ENCODE data around the gene TAS2R7.

TAS2R7 gene

GRCh38 chr12:10842862-10843261, 40.4 kb upstream of the TAS2R7 start:
- H2AFZ ChIP-seq (ENCODE audit: low read length) = no peak overlapping the region
- H2BK120ac ChIP-seq (ENCODE audit: low read depth, low read length) = no peak overlapping the region
- H3K4me1 ChIP-seq (ENCODE audit: control insufficient read depth in 2 of 2, insufficient read depth in 1 of 2, low read depth in 1 of 2, low read length in 2 of 2) = no peaks in the 10 kb centered on the region
- H2BK5ac ChIP-seq (ENCODE audit: low read length) = no peak overlapping the region
- H3K4ac ChIP-seq (ENCODE audit: low read length) = no peak overlapping the region
- no peak overlapping the region for H4K8ac ChIP-seq (ENCODE audit: low read depth, low read length)
- H3K27me3 ChIP-seq (ENCODE audit: control insufficient read depth in 3 of 3, insufficient read depth in 3 of 3, low read depth in 1 of 3, low read length in 3 of 3) = no peaks in the 10 kb centered on the region
- H3K9me3 ChIP-seq (replicated peaks in 1 of 2; ENCODE audit: control insufficient read depth in 2 of 2, insufficient read depth in 1 of 2, low read depth in 1 of 2, low read length in 2 of 2) = peaks cover 0 to 2% of the 10 kb centered on the region in 2 donors
- H2AK5ac ChIP-seq (ENCODE audit: low read depth, low read length) = no peak overlapping the region
- H3K79me1 ChIP-seq (ENCODE audit: low read depth, low read length) = no peaks in the 10 kb centered on the region
- H2BK15ac ChIP-seq (ENCODE audit: low read length) = no peak overlapping the region
- H3K4me3 ChIP-seq (ENCODE audit: low read length in 2 of 2) = no peak overlapping the region
- WGBS, 2 donors (ENCODE audit: extremely low coverage in 2 of 2, insufficient read length in 2 of 2, insufficient replicate concordance in 1 of 2) = no CpG with 5 or more reads among the region's 2 CpGs
- H3K14ac ChIP-seq (ENCODE audit: low read length) = no peak overlapping the region
- no peak overlapping the region for H3K27ac ChIP-seq (replicated peaks; ENCODE audit: low read length)
- no peak overlapping the region for H3K9ac ChIP-seq (ENCODE audit: low read depth, low read length, poor library complexity)
- H4K91ac ChIP-seq (ENCODE audit: low read depth, low read length, poor library complexity) = no peak overlapping the region
- H2BK12ac ChIP-seq (ENCODE audit: low read length) = no peak overlapping the region
- no peak for DNase-seq (ENCODE audit: low spot score)
- H3K4me2 ChIP-seq (ENCODE audit: insufficient read depth, low read length, poor library complexity, severe bottlenecking) = no peak overlapping the region
- no peak overlapping the region for H3K23ac ChIP-seq (ENCODE audit: low read depth, low read length, poor library complexity)
- H3K18ac ChIP-seq (ENCODE audit: low read length) = no peak overlapping the region
- H3K36me3 ChIP-seq (replicated peaks in 1 of 2; ENCODE audit: control insufficient read depth in 2 of 2, insufficient read depth in 2 of 2, low read length in 2 of 2) = peaks cover 0 to 22% of the 10 kb centered on the region in 2 donors

GRCh38 chr12:10838461-10838860, 36.0 kb upstream of the TAS2R7 start:
- DNase-seq (ENCODE audit: low spot score) = no peak
- Histone ChIP-seq H3K4ac (ENCODE audit: low read length) (no peak overlapping the region), H2BK15ac (ENCODE audit: low read length) (no peak overlapping the region), H3K18ac (ENCODE audit: low read length) (no peak overlapping the region), H3K4me3 (ENCODE audit: low read length in 2 of 2) (no peak overlapping the region), H3K9me3 (replicated peaks in 1 of 2; ENCODE audit: control insufficient read depth in 2 of 2, insufficient read depth in 1 of 2, low read depth in 1 of 2, low read length in 2 of 2) (peaks cover 0 to 2% of the 10 kb centered on the region in 2 donors), H2BK120ac (ENCODE audit: low read depth, low read length) (no peak overlapping the region), H3K27me3 (ENCODE audit: control insufficient read depth in 3 of 3, insufficient read depth in 3 of 3, low read depth in 1 of 3, low read length in 3 of 3) (no peaks in the 10 kb centered on the region), H4K91ac (ENCODE audit: low read depth, low read length, poor library complexity) (no peak overlapping the region), H3K79me1 (ENCODE audit: low read depth, low read length) (no peaks in the 10 kb centered on the region), H3K14ac (ENCODE audit: low read length) (no peak overlapping the region), H2AK5ac (ENCODE audit: low read depth, low read length) (no peak overlapping the region), H4K8ac (ENCODE audit: low read depth, low read length) (no peak overlapping the region), H3K23ac (ENCODE audit: low read depth, low read length, poor library complexity) (no peak overlapping the region), H3K4me2 (ENCODE audit: insufficient read depth, low read length, poor library complexity, severe bottlenecking) (no peak overlapping the region), H3K9ac (ENCODE audit: low read depth, low read length, poor library complexity) (no peak overlapping the region), H2BK5ac (ENCODE audit: low read length) (no peak overlapping the region), H2BK12ac (ENCODE audit: low read length) (no peak overlapping the region), H3K4me1 (ENCODE audit: control insufficient read depth in 2 of 2, insufficient read depth in 1 of 2, low read depth in 1 of 2, low read length in 2 of 2) (no peaks in the 10 kb centered on the region), H3K36me3 (replicated peaks in 1 of 2; ENCODE audit: control insufficient read depth in 2 of 2, insufficient read depth in 2 of 2, low read length in 2 of 2) (peaks cover 0 to 7% of the 10 kb centered on the region in 2 donors), H2AFZ (ENCODE audit: low read length) (no peak overlapping the region), H3K27ac (replicated peaks; ENCODE audit: low read length) (no peak overlapping the region)
- WGBS, 2 donors (ENCODE audit: extremely low coverage in 2 of 2, insufficient read length in 2 of 2, insufficient replicate concordance in 1 of 2) = no CpG with 5 or more reads among the region's 3 CpGs

- H2BK120ac ChIP-seq (ENCODE audit: low read depth, low read length) = no peak overlapping the region
- H2BK5ac ChIP-seq (ENCODE audit: low read length) = no peak overlapping the region
- no peak overlapping the region for H3K9ac ChIP-seq (ENCODE audit: low read depth, low read length, poor library complexity)
- no peak for DNase-seq (ENCODE audit: low spot score)
- no peak overlapping the region for H3K4me2 ChIP-seq (ENCODE audit: insufficient read depth, low read length, poor library complexity, severe bottlenecking)
- H3K36me3 ChIP-seq (replicated peaks in 1 of 2; ENCODE audit: control insufficient read depth in 2 of 2, insufficient read depth in 2 of 2, low read length in 2 of 2) = no peaks in the 10 kb centered on the region
- no peak overlapping the region for H2AK5ac ChIP-seq (ENCODE audit: low read depth, low read length)
- H2BK15ac ChIP-seq (ENCODE audit: low read length) = no peak overlapping the region
- no peak overlapping the region for H3K27ac ChIP-seq (replicated peaks; ENCODE audit: low read length)
- H3K23ac ChIP-seq (ENCODE audit: low read depth, low read length, poor library complexity) = no peak overlapping the region
- no peak overlapping the region for H3K4ac ChIP-seq (ENCODE audit: low read length)
- no peak overlapping the region for H4K8ac ChIP-seq (ENCODE audit: low read depth, low read length)
- no peak overlapping the region for H2BK12ac ChIP-seq (ENCODE audit: low read length)
- no peaks in the 10 kb centered on the region for H3K79me1 ChIP-seq (ENCODE audit: low read depth, low read length)
- no CpG with 5 or more reads among the region's 1 CpG for WGBS, 2 donors (ENCODE audit: extremely low coverage in 2 of 2, insufficient read length in 2 of 2, insufficient replicate concordance in 1 of 2)
- no peak overlapping the region for H3K18ac ChIP-seq (ENCODE audit: low read length)
- H3K9me3 ChIP-seq (replicated peaks in 1 of 2; ENCODE audit: control insufficient read depth in 2 of 2, insufficient read depth in 1 of 2, low read depth in 1 of 2, low read length in 2 of 2) = no peaks in the 10 kb centered on the region
- no peak overlapping the region for H3K14ac ChIP-seq (ENCODE audit: low read length)
- no peaks in the 10 kb centered on the region for H3K4me1 ChIP-seq (ENCODE audit: control insufficient read depth in 2 of 2, insufficient read depth in 1 of 2, low read depth in 1 of 2, low read length in 2 of 2)
- H2AFZ ChIP-seq (ENCODE audit: low read length) = no peak overlapping the region
- no peak overlapping the region for H3K4me3 ChIP-seq (ENCODE audit: low read length in 2 of 2)
- no peak overlapping the region for H4K91ac ChIP-seq (ENCODE audit: low read depth, low read length, poor library complexity)
- no peaks in the 10 kb centered on the region for H3K27me3 ChIP-seq (ENCODE audit: control insufficient read depth in 3 of 3, insufficient read depth in 3 of 3, low read depth in 1 of 3, low read length in 3 of 3)
These were observed 27.6 kb upstream of the TAS2R7 start for GRCh38 chr12:10829994-10830393.

GRCh38 chr12:10826258-10826657, 23.8 kb upstream of the TAS2R7 start, which contains the start of gene TAS2R10:
TAS2R10 (minus strand) TSS chr12:10826358; CDS start chr12:10826269, 89 bp downstream.
- H2BK120ac ChIP-seq (ENCODE audit: low read depth, low read length) = no peak within 1 kb of the TSS
- DNase-seq (ENCODE audit: low spot score) = no peak
- no peak within 1 kb of the TSS for H4K8ac ChIP-seq (ENCODE audit: low read depth, low read length)
- H3K4me2 ChIP-seq (ENCODE audit: insufficient read depth, low read length, poor library complexity, severe bottlenecking) = no peak within 1 kb of the TSS
- H2BK12ac ChIP-seq (ENCODE audit: low read length) = no peak within 1 kb of the TSS
- H3K79me1 ChIP-seq (ENCODE audit: low read depth, low read length) = no peaks in the 10 kb centered on the region
- no peaks in the 10 kb centered on the region for H3K9me3 ChIP-seq (replicated peaks in 1 of 2; ENCODE audit: control insufficient read depth in 2 of 2, insufficient read depth in 1 of 2, low read depth in 1 of 2, low read length in 2 of 2)
- no peak within 1 kb of the TSS for H3K27ac ChIP-seq (replicated peaks; ENCODE audit: low read length)
- H4K91ac ChIP-seq (ENCODE audit: low read depth, low read length, poor library complexity) = no peak within 1 kb of the TSS
- H3K14ac ChIP-seq (ENCODE audit: low read length) = no peak within 1 kb of the TSS
- H2AFZ ChIP-seq (ENCODE audit: low read length) = no peak within 1 kb of the TSS
- H3K4ac ChIP-seq (ENCODE audit: low read length) = no peak within 1 kb of the TSS
- H3K36me3 ChIP-seq (replicated peaks in 1 of 2; ENCODE audit: control insufficient read depth in 2 of 2, insufficient read depth in 2 of 2, low read length in 2 of 2) = no peaks in the 10 kb centered on the region
- H3K4me1 ChIP-seq (ENCODE audit: control insufficient read depth in 2 of 2, insufficient read depth in 1 of 2, low read depth in 1 of 2, low read length in 2 of 2) = no peaks in the 10 kb centered on the region
- no peak within 1 kb of the TSS for H3K23ac ChIP-seq (ENCODE audit: low read depth, low read length, poor library complexity)
- no peak within 1 kb of the TSS for H2BK5ac ChIP-seq (ENCODE audit: low read length)
- H3K9ac ChIP-seq (ENCODE audit: low read depth, low read length, poor library complexity) = no peak within 1 kb of the TSS
- no CpG with 5 or more reads among the region's 3 CpGs for WGBS, 2 donors (ENCODE audit: extremely low coverage in 2 of 2, insufficient read length in 2 of 2, insufficient replicate concordance in 1 of 2)
- no peak within 1 kb of the TSS for H3K18ac ChIP-seq (ENCODE audit: low read length)
- H2BK15ac ChIP-seq (ENCODE audit: low read length) = no peak within 1 kb of the TSS
- no peak within 1 kb of the TSS for H3K4me3 ChIP-seq (ENCODE audit: low read length in 2 of 2)
- no peak within 1 kb of the TSS for H2AK5ac ChIP-seq (ENCODE audit: low read depth, low read length)
- H3K27me3 ChIP-seq (ENCODE audit: control insufficient read depth in 3 of 3, insufficient read depth in 3 of 3, low read depth in 1 of 3, low read length in 3 of 3) = no peaks in the 10 kb centered on the region
